Naive B cell (primary cell): ENCODE measurements around the gene IGF2BP2. TPM values are rescaled to one million over a fixed set of nuclear protein-coding genes. Genes with fewer than 3 reads are reported as not detected.
"Not testable (repeated sequence)": the region's sequence is repeated elsewhere in the genome, so short reads cannot be mapped to it uniquely, and the experiment has no call there.

Experiments
- ATAC-seq, 2 donors: fragments of 150-1000 bp; cut with Tn5 transposase; 2 replicates each; pipeline ENCODE4 v1.10.0; 2021; ENCODE audit warnings: low read depth in 2 of 2, mild to moderate bottlenecking in 2 of 2, moderate library complexity in 2 of 2
- DNase-seq: peaks from one replicate; pipeline ENCODE4 v3.0.0; 2022
- H3K27ac Mint-ChIP-seq, 6 donors: one replicate each; pipeline ENCODE4 v1.8.0; 2020 to 2022; ENCODE audit warnings: mild to moderate bottlenecking in 6 of 6, mixed read lengths in 6 of 6, moderate library complexity in 5 of 6, inconsistent platforms in 2 of 6
- H3K27me3 Mint-ChIP-seq, 3 donors: one replicate each; pipeline ENCODE4 v1.8.0; 2021 to 2022; ENCODE audit warnings: mixed read lengths in 3 of 3, mild to moderate bottlenecking in 1 of 3
- H3K36me3 Mint-ChIP-seq, 2 donors: one replicate each; pipeline ENCODE4 v1.8.0; 2020 to 2022; ENCODE audit warnings: mixed read lengths in 2 of 2, inconsistent platforms in 1 of 2, mild to moderate bottlenecking in 1 of 2
- H3K4me1 Mint-ChIP-seq, 3 donors: one replicate each; pipeline ENCODE4 v1.8.0; 2020 to 2022; ENCODE audit warnings: mixed read lengths in 3 of 3, inconsistent platforms in 1 of 3, mild to moderate bottlenecking in 1 of 3, moderate library complexity in 1 of 3
- H3K4me3 Mint-ChIP-seq, 8 donors: one replicate each; pipeline ENCODE4 v1.8.0; 2020 to 2022; ENCODE audit warnings: mild to moderate bottlenecking in 8 of 8, mixed read lengths in 8 of 8, moderate library complexity in 8 of 8, inconsistent platforms in 2 of 8
- H3K9me3 Mint-ChIP-seq, 7 donors: one replicate each; pipeline ENCODE4 v1.8.0; 2020 to 2022; ENCODE audit warnings: mixed read lengths in 7 of 7, mild to moderate bottlenecking in 5 of 7, inconsistent platforms in 2 of 7, moderate library complexity in 1 of 7
- polyA plus RNA-seq, 6 donors: library from polyadenylated mRNA; unstranded; fragments of 300-500 nt; fragmentation: Illumina TruSeq; gene quantifications; one replicate each; pipeline ENCODE4 v1.2.3, GENCODE V29; 2021; ENCODE audit warnings: low read depth in 6 of 6

Gene IGF2BP2
- polyA plus RNA-seq, result under 1 TPM in 1 of 6 donors, not detected in 5; 0.31 TPM

- peaks cover 15 to 16% (median 16%) of the 10 kb centered on the region in 3 donors for H3K4me1 Mint-ChIP-seq
- peak; percentile 76 to 77 for ATAC-seq
- peaks cover 0 to 7% of the 10 kb centered on the region in 2 donors for H3K36me3 Mint-ChIP-seq
- peak within 1 kb of the TSS; percentile 84 to 95 (median 91) for H3K4me3 Mint-ChIP-seq
- no peaks in the 10 kb centered on the region for H3K9me3 Mint-ChIP-seq
- peak within 1 kb of the TSS in 1 of 6 donors; percentile 68 for H3K27ac Mint-ChIP-seq
- DNase-seq, result peak; percentile 46
- H3K27me3 Mint-ChIP-seq, result peaks cover 46 to 65% (median 60%) of the 10 kb centered on the region in 3 donors
Observed at GRCh38 chr3:185825006-185825638, at the start of gene IGF2BP2. TSS of gene IGF2BP2 (minus strand) at chr3:185825042. CDS start at chr3:185824960, 82 bp downstream.

GRCh38 chr3:185874119-185874518, 49.3 kb upstream of the IGF2BP2 start:
- ATAC-seq (no peak), DNase-seq (no peak)
- H3K36me3 Mint-ChIP-seq, result no peaks in the 10 kb centered on the region
- H3K4me3 Mint-ChIP-seq, result no peak overlapping the region
- H3K9me3 Mint-ChIP-seq, result peaks cover 0 to 5% (median 0%) of the 10 kb centered on the region in 7 donors
- H3K27me3 Mint-ChIP-seq, result peaks cover 0 to 10% (median 10%) of the 10 kb centered on the region in 3 donors
- peaks cover 3 to 5% (median 4%) of the 10 kb centered on the region in 3 donors for H3K4me1 Mint-ChIP-seq
- H3K27ac Mint-ChIP-seq, result no peak overlapping the region

- Mint-ChIP-seq H3K9me3 (peaks cover 0 to 2% (median 0%) of the 10 kb centered on the region in 7 donors), H3K4me3 (no peak overlapping the region), H3K27me3 (peaks cover 4 to 10% (median 8%) of the 10 kb centered on the region in 3 donors), H3K4me1 (no peaks in the 10 kb centered on the region), H3K27ac (no peak overlapping the region), H3K36me3 (no peaks in the 10 kb centered on the region)
- ATAC-seq (no peak), DNase-seq (no peak)
Observed at GRCh38 chr3:185867650-185868049, 42.8 kb upstream of the IGF2BP2 start.

- no peak overlapping the region for H3K4me3 Mint-ChIP-seq
- H3K4me1 Mint-ChIP-seq, result no peaks in the 10 kb centered on the region
- no peaks in the 10 kb centered on the region for H3K36me3 Mint-ChIP-seq
- ATAC-seq (no peak), DNase-seq (no peak)
- H3K27ac Mint-ChIP-seq, result no peak overlapping the region
- H3K27me3 Mint-ChIP-seq, result peaks cover 4 to 10% (median 8%) of the 10 kb centered on the region in 3 donors
- H3K9me3 Mint-ChIP-seq, result peaks cover 0 to 2% (median 0%) of the 10 kb centered on the region in 7 donors
Observed at GRCh38 chr3:185866995-185867394, 42.2 kb upstream of the IGF2BP2 start.

GRCh38 chr3:185866555-185866954, 41.7 kb upstream of the IGF2BP2 start:
- Mint-ChIP-seq H3K27me3 (peaks cover 4 to 10% (median 8%) of the 10 kb centered on the region in 3 donors), H3K4me1 (no peaks in the 10 kb centered on the region), H3K4me3 (no peak overlapping the region), H3K36me3 (no peaks in the 10 kb centered on the region), H3K27ac (no peak overlapping the region), H3K9me3 (peaks cover 0 to 2% (median 0%) of the 10 kb centered on the region in 7 donors)
- ATAC-seq, result no peak
- no peak for DNase-seq

GRCh38 chr3:185865247-185865646, 40.4 kb upstream of the IGF2BP2 start:
- Mint-ChIP-seq H3K27me3 (peaks cover 4 to 10% (median 8%) of the 10 kb centered on the region in 3 donors), H3K4me1 (no peaks in the 10 kb centered on the region), H3K36me3 (no peaks in the 10 kb centered on the region), H3K4me3 (no peak overlapping the region), H3K27ac (peak overlapping the region in 1 of 6 donors; percentile 66), H3K9me3 (peaks cover 0 to 2% (median 0%) of the 10 kb centered on the region in 7 donors)
- ATAC-seq, result no peak
- DNase-seq, result no peak

GRCh38 chr3:185864767-185865166, 39.9 kb upstream of the IGF2BP2 start:
- Mint-ChIP-seq H3K27me3 (peaks cover 4 to 10% (median 8%) of the 10 kb centered on the region in 3 donors), H3K9me3 (peaks cover 0 to 2% (median 0%) of the 10 kb centered on the region in 7 donors), H3K36me3 (no peaks in the 10 kb centered on the region), H3K4me3 (no peak overlapping the region), H3K4me1 (no peaks in the 10 kb centered on the region), H3K27ac (no peak overlapping the region)
- no peak for ATAC-seq
- no peak for DNase-seq

- Mint-ChIP-seq H3K4me1 (no peaks in the 10 kb centered on the region), H3K9me3 (peaks cover 0 to 4% (median 0%) of the 10 kb centered on the region in 7 donors), H3K4me3 (no peak overlapping the region), H3K27me3 (peaks cover 0 to 5% (median 0%) of the 10 kb centered on the region in 3 donors), H3K36me3 (no peaks in the 10 kb centered on the region), H3K27ac (no peak overlapping the region)
- ATAC-seq, result no peak
- no peak for DNase-seq
Observed at GRCh38 chr3:185862920-185863319, 38.1 kb upstream of the IGF2BP2 start.

- H3K4me3 Mint-ChIP-seq, result no peak overlapping the region
- ATAC-seq (no peak), DNase-seq (no peak)
- no peak overlapping the region for H3K27ac Mint-ChIP-seq
- no peaks in the 10 kb centered on the region for H3K4me1 Mint-ChIP-seq
- H3K36me3 Mint-ChIP-seq, result peaks cover 5 to 18% of the 10 kb centered on the region in 2 donors
- peaks cover 0 to 27% (median 21%) of the 10 kb centered on the region in 7 donors for H3K9me3 Mint-ChIP-seq
- H3K27me3 Mint-ChIP-seq, result peaks cover 0 to 5% (median 0%) of the 10 kb centered on the region in 3 donors
Observed at GRCh38 chr3:185859294-185859972, 34.6 kb upstream of the IGF2BP2 start.

GRCh38 chr3:185858502-185859225, 33.8 kb upstream of the IGF2BP2 start:
- H3K4me1 Mint-ChIP-seq, result no peaks in the 10 kb centered on the region
- peaks cover 5 to 18% of the 10 kb centered on the region in 2 donors for H3K36me3 Mint-ChIP-seq
- peaks cover 0 to 27% (median 21%) of the 10 kb centered on the region in 7 donors for H3K9me3 Mint-ChIP-seq
- ATAC-seq, result no peak
- no peak for DNase-seq
- no peak overlapping the region for H3K27ac Mint-ChIP-seq
- no peak overlapping the region for H3K4me3 Mint-ChIP-seq
- H3K27me3 Mint-ChIP-seq, result peaks cover 0 to 5% (median 0%) of the 10 kb centered on the region in 3 donors

- Mint-ChIP-seq H3K4me3 (no peak overlapping the region), H3K9me3 (peaks cover 0 to 27% (median 21%) of the 10 kb centered on the region in 7 donors), H3K36me3 (peaks cover 5 to 18% of the 10 kb centered on the region in 2 donors), H3K27me3 (peaks cover 0 to 5% (median 0%) of the 10 kb centered on the region in 3 donors), H3K27ac (no peak overlapping the region), H3K4me1 (no peaks in the 10 kb centered on the region)
- ATAC-seq, result no peak
- no peak for DNase-seq
Observed at GRCh38 chr3:185857208-185857607, 32.4 kb upstream of the IGF2BP2 start.

- DNase-seq, result no peak
- Mint-ChIP-seq H3K27ac (no peak overlapping the region), H3K4me1 (no peaks in the 10 kb centered on the region), H3K27me3 (peaks cover 0 to 5% (median 0%) of the 10 kb centered on the region in 3 donors), H3K36me3 (peaks cover 5 to 18% of the 10 kb centered on the region in 2 donors), H3K9me3 (peaks cover 0 to 27% (median 21%) of the 10 kb centered on the region in 7 donors), H3K4me3 (no peak overlapping the region)
- no peak for ATAC-seq
Observed at GRCh38 chr3:185856652-185857051, 31.8 kb upstream of the IGF2BP2 start.

- H3K27ac Mint-ChIP-seq, H3K27me3 Mint-ChIP-seq, ATAC-seq, H3K4me1 Mint-ChIP-seq, DNase-seq, H3K4me3 Mint-ChIP-seq: not testable (repeated sequence)
- Mint-ChIP-seq H3K36me3 (peaks cover 5 to 18% of the 10 kb centered on the region in 2 donors), H3K9me3 (peaks cover 0 to 23% (median 19%) of the 10 kb centered on the region in 7 donors)
Observed at GRCh38 chr3:185853771-185854170, 28.9 kb upstream of the IGF2BP2 start.
